Measurements from ENCODE around the gene KCTD8. TPM values are rescaled to one million over a fixed set of nuclear protein-coding genes. Genes with fewer than 3 reads are reported as not detected.

Gene KCTD8
- polyA plus RNA-seq, 2 of the 4 experiments (the other 2 are of a cell fraction): not detected

- DNase-seq (ENCODE audit: low read depth in 1 of 2, low spot score in 1 of 2): no peak
- no peak overlapping the region for H3K27ac ChIP-seq
- ChIA-PET POLR2A (no interaction called here), CTCF (no interaction called here)
- no peak for ATAC-seq
- H3K4me2 ChIP-seq: no peak overlapping the region
- 0% methylated on average over 1 of the region's 1 CpG for WGBS (ENCODE audit: missing lambda C conversion rate)
- H3K4me3 ChIP-seq: no peak overlapping the region
- no peaks in the 10 kb centered on the region for H3K9me3 ChIP-seq
- no peak for FAIRE-seq
- no peaks in the 10 kb centered on the region for H3K4me1 ChIP-seq
- TF ChIP-seq JUN (IDR thresholded peaks at IDR 0.05) (no peak), RFX5 (IDR thresholded peaks at IDR 0.05) (no peak), ZC3H11A (IDR thresholded peaks at IDR 0.05) (no peak), NFE2L2 (conservative IDR thresholded peaks at IDR 0.05; ENCODE audit: low read length) (no peak), CHD2 (IDR thresholded peaks at IDR 0.05; ENCODE audit: low read length, partially characterized antibody) (no peak), HOXA7 (CRISPR knock-in tag; IDR thresholded peaks at IDR 0.05) (no peak), POLR2AphosphoS2 (conservative IDR thresholded peaks at IDR 0.05; ENCODE audit: low read length) (no peak), NR3C1 (IDR thresholded peaks at IDR 0.05) (no peak), MAZ (IDR thresholded peaks at IDR 0.05; ENCODE audit: borderline replicate concordance, low read depth, low read length) (no peak)
- TF ChIP-seq, protein P1, sequence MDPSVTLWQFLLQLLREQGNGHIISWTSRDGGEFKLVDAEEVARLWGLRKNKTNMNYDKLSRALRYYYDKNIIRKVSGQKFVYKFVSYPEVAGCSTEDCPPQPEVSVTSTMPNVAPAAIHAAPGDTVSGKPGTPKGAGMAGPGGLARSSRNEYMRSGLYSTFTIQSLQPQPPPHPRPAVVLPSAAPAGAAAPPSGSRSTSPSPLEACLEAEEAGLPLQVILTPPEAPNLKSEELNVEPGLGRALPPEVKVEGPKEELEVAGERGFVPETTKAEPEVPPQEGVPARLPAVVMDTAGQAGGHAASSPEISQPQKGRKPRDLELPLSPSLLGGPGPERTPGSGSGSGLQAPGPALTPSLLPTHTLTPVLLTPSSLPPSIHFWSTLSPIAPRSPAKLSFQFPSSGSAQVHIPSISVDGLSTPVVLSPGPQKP (IDR thresholded peaks at IDR 0.05; ENCODE audit: low read depth, low read length): no peak
- TF ChIP-seq, protein P2, sequence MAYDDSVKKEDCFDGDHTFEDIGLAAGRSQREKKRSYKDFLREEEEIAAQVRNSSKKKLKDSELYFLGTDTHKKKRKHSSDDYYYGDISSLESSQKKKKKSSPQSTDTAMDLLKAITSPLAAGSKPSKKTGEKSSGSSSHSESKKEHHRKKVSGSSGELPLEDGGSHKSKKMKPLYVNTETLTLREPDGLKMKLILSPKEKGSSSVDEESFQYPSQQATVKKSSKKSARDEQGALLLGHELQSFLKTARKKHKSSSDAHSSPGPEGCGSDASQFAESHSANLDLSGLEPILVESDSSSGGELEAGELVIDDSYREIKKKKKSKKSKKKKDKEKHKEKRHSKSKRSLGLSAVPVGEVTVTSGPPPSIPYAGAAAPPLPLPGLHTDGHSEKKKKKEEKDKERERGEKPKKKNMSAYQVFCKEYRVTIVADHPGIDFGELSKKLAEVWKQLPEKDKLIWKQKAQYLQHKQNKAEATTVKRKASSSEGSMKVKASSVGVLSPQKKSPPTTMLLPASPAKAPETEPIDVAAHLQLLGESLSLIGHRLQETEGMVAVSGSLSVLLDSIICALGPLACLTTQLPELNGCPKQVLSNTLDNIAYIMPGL (CRISPR knock-in tag; IDR thresholded peaks at IDR 0.05; ENCODE audit: borderline replicate concordance): no peak
Observed at GRCh38 chr4:44279469-44279868, 169.1 kb downstream of the KCTD8 start.

DNA sequence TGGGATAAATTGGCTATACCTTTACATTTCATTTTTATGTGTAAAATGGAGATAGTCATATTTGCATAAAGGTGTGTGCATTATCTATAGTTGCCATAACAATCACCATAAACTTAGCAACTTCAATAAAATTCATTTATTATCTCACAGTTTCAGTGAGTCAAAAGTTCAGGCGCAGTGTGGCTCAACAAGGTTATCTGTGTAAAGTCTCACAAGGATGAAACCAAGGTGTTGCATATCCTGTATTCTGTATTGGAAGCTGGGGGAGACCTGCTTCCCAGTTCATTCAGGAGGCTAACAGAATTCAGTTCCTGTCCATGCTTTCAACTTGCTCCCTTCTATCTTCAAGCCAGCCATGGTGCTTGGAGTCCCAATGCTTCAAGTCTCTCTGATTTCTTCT, 169.5 kb downstream of the KCTD8 start:
- WGBS (ENCODE audit: missing lambda C conversion rate): 0% methylated on average over 1 of the region's 1 CpG
- FAIRE-seq: no peak
- ATAC-seq: no peak

DNA sequence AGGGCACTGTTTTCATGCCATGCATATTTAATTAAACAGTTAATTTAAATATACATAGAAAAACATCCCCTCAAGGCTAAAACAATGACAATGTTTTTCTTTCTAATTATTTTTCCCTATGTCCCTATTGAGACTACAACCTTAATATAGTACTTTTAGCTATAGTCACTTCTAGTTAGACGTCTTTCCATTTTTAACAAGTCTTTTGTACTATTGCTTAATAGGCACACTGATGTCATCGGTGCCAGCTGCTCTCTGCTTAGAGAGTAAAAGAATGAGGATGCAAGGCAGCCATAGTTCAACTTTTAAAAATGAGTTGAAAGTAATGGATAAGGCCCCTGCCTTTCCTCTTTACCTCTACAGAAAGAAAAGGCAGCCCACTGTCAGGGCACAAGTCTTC, 191.1 kb downstream of the KCTD8 start:
- Histone ChIP-seq H3K4me2 (no peak overlapping the region), H3K27ac (no peak overlapping the region), H3K9me3 (no peaks in the 10 kb centered on the region), H3K4me1 (no peaks in the 10 kb centered on the region), H3K4me3 (no peak overlapping the region)
- ATAC-seq: no peak
- POLR2A ChIA-PET: no interaction called here
- FAIRE-seq: no peak
- DNase-seq (ENCODE audit: low read depth in 1 of 2, low spot score in 1 of 2): no peak
- CTCF ChIA-PET: no interaction called here
- 3% methylated on average over 2 of the region's 2 CpGs for WGBS (ENCODE audit: missing lambda C conversion rate)
- TF ChIP-seq CHD2 (IDR thresholded peaks at IDR 0.05; ENCODE audit: low read length, partially characterized antibody) (no peak), CHD4 (IDR thresholded peaks at IDR 0.05; ENCODE audit: borderline replicate concordance) (no peak), HES2 (IDR thresholded peaks at IDR 0.05) (no peak), E2F6 (IDR thresholded peaks at IDR 0.05; ENCODE audit: borderline replicate concordance, low read depth) (no peak), PHF8 (IDR thresholded peaks at IDR 0.05; ENCODE audit: borderline replicate concordance, low read depth) (no peak), RFX5 (IDR thresholded peaks at IDR 0.05) (no peak), FOXS1 (CRISPR knock-in tag; IDR thresholded peaks at IDR 0.05) (no peak), HOXA7 (CRISPR knock-in tag; IDR thresholded peaks at IDR 0.05) (no peak), ZNF302 (CRISPR knock-in tag; IDR thresholded peaks at IDR 0.05) (no peak), ZSCAN20 (CRISPR knock-in tag; IDR thresholded peaks at IDR 0.05) (no peak), HDAC2 (IDR thresholded peaks at IDR 0.05) (no peak), RNF2 (IDR thresholded peaks at IDR 0.05; ENCODE audit: borderline replicate concordance, low read depth) (no peak), EP300 (IDR thresholded peaks at IDR 0.05) (no peak)
- TF ChIP-seq, protein P1 (IDR thresholded peaks at IDR 0.05; ENCODE audit: low read depth, low read length): no peak

More for the DNA sequence above, 169.5 kb downstream of the KCTD8 start:
- Histone ChIP-seq H3K4me1 (no peaks in the 10 kb centered on the region), H3K27ac (no peak overlapping the region), H3K4me3 (no peak overlapping the region), H3K4me2 (no peak overlapping the region), H3K9me3 (no peaks in the 10 kb centered on the region)
- no peak for DNase-seq (ENCODE audit: low read depth in 1 of 2, low spot score in 1 of 2)
- ChIA-PET POLR2A (no interaction called here), CTCF (no interaction called here)
- TF ChIP-seq FOSB (CRISPR knock-in tag; IDR thresholded peaks at IDR 0.05) (no peak), ZC3H11A (IDR thresholded peaks at IDR 0.05) (no peak), POLR2AphosphoS2 (conservative IDR thresholded peaks at IDR 0.05; ENCODE audit: low read length) (no peak), ZFP36 (IDR thresholded peaks at IDR 0.05; ENCODE audit: borderline replicate concordance, partially characterized antibody) (no peak)
- TF ChIP-seq, protein P3, sequence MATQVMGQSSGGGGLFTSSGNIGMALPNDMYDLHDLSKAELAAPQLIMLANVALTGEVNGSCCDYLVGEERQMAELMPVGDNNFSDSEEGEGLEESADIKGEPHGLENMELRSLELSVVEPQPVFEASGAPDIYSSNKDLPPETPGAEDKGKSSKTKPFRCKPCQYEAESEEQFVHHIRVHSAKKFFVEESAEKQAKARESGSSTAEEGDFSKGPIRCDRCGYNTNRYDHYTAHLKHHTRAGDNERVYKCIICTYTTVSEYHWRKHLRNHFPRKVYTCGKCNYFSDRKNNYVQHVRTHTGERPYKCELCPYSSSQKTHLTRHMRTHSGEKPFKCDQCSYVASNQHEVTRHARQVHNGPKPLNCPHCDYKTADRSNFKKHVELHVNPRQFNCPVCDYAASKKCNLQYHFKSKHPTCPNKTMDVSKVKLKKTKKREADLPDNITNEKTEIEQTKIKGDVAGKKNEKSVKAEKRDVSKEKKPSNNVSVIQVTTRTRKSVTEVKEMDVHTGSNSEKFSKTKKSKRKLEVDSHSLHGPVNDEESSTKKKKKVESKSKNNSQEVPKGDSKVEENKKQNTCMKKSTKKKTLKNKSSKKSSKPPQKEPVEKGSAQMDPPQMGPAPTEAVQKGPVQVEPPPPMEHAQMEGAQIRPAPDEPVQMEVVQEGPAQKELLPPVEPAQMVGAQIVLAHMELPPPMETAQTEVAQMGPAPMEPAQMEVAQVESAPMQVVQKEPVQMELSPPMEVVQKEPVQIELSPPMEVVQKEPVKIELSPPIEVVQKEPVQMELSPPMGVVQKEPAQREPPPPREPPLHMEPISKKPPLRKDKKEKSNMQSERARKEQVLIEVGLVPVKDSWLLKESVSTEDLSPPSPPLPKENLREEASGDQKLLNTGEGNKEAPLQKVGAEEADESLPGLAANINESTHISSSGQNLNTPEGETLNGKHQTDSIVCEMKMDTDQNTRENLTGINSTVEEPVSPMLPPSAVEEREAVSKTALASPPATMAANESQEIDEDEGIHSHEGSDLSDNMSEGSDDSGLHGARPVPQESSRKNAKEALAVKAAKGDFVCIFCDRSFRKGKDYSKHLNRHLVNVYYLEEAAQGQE (IDR thresholded peaks at IDR 0.05): no peak
